K562 (cell line): ENCODE measurements around the gene YARS1. TPM values are rescaled to one million over a fixed set of nuclear protein-coding genes. Genes with fewer than 3 reads are reported as not detected.

Experiments used
- ARID3A ChIP-seq: IDR thresholded peaks from 2 replicates; pipeline ENCODE4 v1.6.1; 2012; ENCODE audit warnings: low read depth, low read length, improper control_type of control experiment, borderline replicate concordance
- COPS2 ChIP-seq: fragments of 450-650 bp; conservative IDR thresholded peaks from 2 replicates; pipeline ENCODE4 v1.6.1; 2016; ENCODE audit warnings: mild to moderate bottlenecking, moderate library complexity
- ETV6 ChIP-seq, 3 experiments: fragments of 150-350 bp in 1 of 3; sonication (generic) in 1 of 3; formaldehyde crosslinking in 1 of 3; IDR thresholded peaks; 2 replicates each; pipeline versions ENCODE4 v1.6.1 to v1.8.0; 2014 to 2022; ENCODE audit warnings: borderline replicate concordance in 2 of 3, low read depth in 2 of 3, antibody characterized with exemption in 1 of 3, low read length in 1 of 3, mild to moderate bottlenecking in 1 of 3, missing genetic modification reagents in 1 of 3
- GATAD2A ChIP-seq: fragments of 450-650 bp; IDR thresholded peaks from 2 replicates; pipeline ENCODE4 v1.6.1; 2017
- KHSRP ChIP-seq: fragments of 450-650 bp; IDR thresholded peaks from 2 replicates; pipeline ENCODE4 v1.6.1; 2017
- MCM3 ChIP-seq: fragments of 450-650 bp; IDR thresholded peaks from 2 replicates; pipeline ENCODE4 v1.6.1; 2016
- MTA1 ChIP-seq: fragments of 450-650 bp; IDR thresholded peaks from 2 replicates; pipeline ENCODE4 v1.6.1; 2017; ENCODE audit warnings: borderline replicate concordance
- MXI1 ChIP-seq: IDR thresholded peaks from 2 replicates; pipeline ENCODE4 v1.6.1; 2011; ENCODE audit warnings: low read depth, mild to moderate bottlenecking, improper control_type of control experiment, low read length
- NFATC3 ChIP-seq: fragments of 450-650 bp; IDR thresholded peaks from 2 replicates; pipeline ENCODE4 v1.6.1; 2017; ENCODE audit warnings: mild to moderate bottlenecking
- RUNX1 ChIP-seq: sonication (generic); IDR thresholded peaks from 2 replicates; pipeline ENCODE4 v1.6.1; 2016; ENCODE audit warnings: antibody characterized with exemption, low read depth
- SETDB1 ChIP-seq: IDR thresholded peaks from one replicate; pipeline ENCODE4 v1.6.1; 2012; ENCODE audit warnings: low read length, control low read depth, inconsistent platforms
- SMAD1 ChIP-seq: fragments of 150-350 bp; IDR thresholded peaks from 2 replicates; pipeline ENCODE4 v1.6.1; 2014; ENCODE audit warnings: low read length, low read depth; ENCODE audit not compliant: partially characterized antibody
- SMARCA4 ChIP-seq: fragments of 450-650 bp; IDR thresholded peaks from 2 replicates; pipeline ENCODE4 v1.6.1; 2016
- ZNF140 ChIP-seq: fragments of 250-450 bp; sonication (Bioruptor Pico); IDR thresholded peaks from 2 replicates; pipeline ENCODE4 v1.8.0; 2021; ENCODE audit warnings: moderate library complexity, mild to moderate bottlenecking, inconsistent platforms
- ZNF197 ChIP-seq: fragments of 200-800 bp; sonication (Bioruptor generic); IDR thresholded peaks from 2 replicates; pipeline ENCODE4 v1.6.1; 2016; ENCODE audit warnings: low read depth, missing genetic modification characterization, missing compliant biosample characterization
- ZNF212 ChIP-seq: fragments of 450-650 bp; formaldehyde crosslinking; IDR thresholded peaks from 2 replicates; pipeline ENCODE4 v1.4.0; 2020; ENCODE audit warnings: mild to moderate bottlenecking
- ZNF668 ChIP-seq: fragments of 250-450 bp; sonication (Bioruptor Pico); IDR thresholded peaks from 2 replicates; pipeline ENCODE4 v1.8.0; 2022; ENCODE audit warnings: mild to moderate bottlenecking, inconsistent platforms
- ZNF77 ChIP-seq: fragments of 250-450 bp; sonication (Bioruptor Pico); IDR thresholded peaks from 2 replicates; pipeline ENCODE4 v1.5.0; 2020
- polyA plus RNA-seq, 8 experiments: library from polyadenylated mRNA; depleted of rRNA in 4 of 8; stranded (reverse) in 5 of 8; unstranded in 3 of 8; fragments of >200 nt; fragmentation: Nextera tagmentation in 2 of 8; fragmentation: Illumina TruSeq in 1 of 8; extraction: Ambion mirVana in 2 of 8; extraction: Trizol in 1 of 8; gene quantifications; 2 replicates each; pipeline versions ENCODE4 v1.2.1 to v1.2.3, GENCODE V29; 2011 to 2014; ENCODE audit warnings: inconsistent platforms in 1 of 8, missing spikeins in 1 of 8
- total RNA-seq, 7 experiments: library from RNA; depleted of rRNA in 6 of 7; stranded (reverse); fragments of >200 nt in 6 of 7; fragmentation: Illumina TruSeq in 2 of 7; extraction: Trizol in 2 of 7; gene quantifications; 2 replicates each; pipeline versions ENCODE4 v1.2.1 to v1.2.3, GENCODE V29; 2011 to 2021; ENCODE audit warnings: low replicate concordance in 1 of 7
- TF ChIP-seq, protein P1 (sequence below): fragments of 450-650 bp; IDR thresholded peaks from 2 replicates; pipeline ENCODE4 v1.6.1; 2016
- TF ChIP-seq, protein P2 (sequence below), 2 experiments: fragments of 150-350 bp in 1 of 2; IDR thresholded peaks; 2 replicates each; pipeline ENCODE4 v1.6.1; 2012 to 2016; ENCODE audit warnings: low read depth in 2 of 2, low read length in 2 of 2, mild to moderate bottlenecking in 1 of 2, moderate library complexity in 1 of 2
- TF ChIP-seq, protein P3 (sequence below): sonication (generic); formaldehyde crosslinking; IDR thresholded peaks from 2 replicates; pipeline ENCODE4 v1.8.1; 2022; ENCODE audit warnings: missing genetic modification reagents

The YARS1 gene
- total and polyA plus RNA-seq, 9 of the 15 experiments (the other 6 are each of a cell fraction or from before 2014, with no cell fraction given), result 66.2 to 336 (median 201) TPM

DNA sequence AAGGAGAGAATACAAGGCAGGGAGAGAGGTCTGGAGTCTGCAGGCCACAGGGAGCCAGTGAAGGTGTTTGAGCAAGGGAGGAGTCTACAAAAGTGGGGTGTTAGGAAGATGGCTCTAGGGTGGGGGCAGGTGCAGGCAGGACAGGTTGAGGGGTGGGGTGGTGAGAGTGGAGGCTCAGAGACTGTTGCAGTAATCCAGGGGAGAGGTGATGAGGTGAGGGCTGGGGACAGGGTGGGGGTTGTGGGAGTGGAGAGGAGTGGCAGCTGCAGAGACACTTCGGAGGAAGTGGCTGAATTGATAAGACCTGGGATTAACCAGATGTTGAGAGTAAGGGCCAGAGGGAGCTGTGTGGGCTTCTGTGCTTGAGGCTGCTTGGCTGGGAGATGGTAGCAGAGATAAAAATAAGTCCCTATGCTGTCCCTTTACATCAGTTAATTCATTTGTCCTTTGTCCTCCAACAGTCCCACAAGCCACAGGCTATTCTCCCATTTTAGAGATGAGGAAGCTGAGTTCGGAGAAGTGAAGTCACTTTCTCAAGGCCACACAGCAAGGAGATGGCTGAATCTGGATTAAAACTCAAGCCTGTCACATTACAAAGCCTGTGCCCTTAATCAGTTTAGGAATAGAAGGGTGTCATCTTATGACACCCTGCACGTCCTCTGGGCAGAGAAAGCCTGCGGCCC, 59.8 kb downstream of the YARS1 start (continued):
- peak in 1 of 2 experiments; percentile 68; a peak in 1 of 4 replicates for TF ChIP-seq ETV6 (IDR thresholded peaks at IDR 0.05; ENCODE audit: borderline replicate concordance in 1 of 2, low read depth in 2 of 2, low read length in 1 of 2)
- TF ChIP-seq ETV6 (CRISPR knock-in tag; IDR thresholded peaks at IDR 0.05; ENCODE audit: borderline replicate concordance), result no peak
- TF ChIP-seq MXI1, result no peak
- no peak for TF ChIP-seq SMAD1
- TF ChIP-seq ARID3A, result peak; percentile 62; the same call in 1 of the 2 replicates
- no peak for TF ChIP-seq COPS2
- TF ChIP-seq, protein P1, sequence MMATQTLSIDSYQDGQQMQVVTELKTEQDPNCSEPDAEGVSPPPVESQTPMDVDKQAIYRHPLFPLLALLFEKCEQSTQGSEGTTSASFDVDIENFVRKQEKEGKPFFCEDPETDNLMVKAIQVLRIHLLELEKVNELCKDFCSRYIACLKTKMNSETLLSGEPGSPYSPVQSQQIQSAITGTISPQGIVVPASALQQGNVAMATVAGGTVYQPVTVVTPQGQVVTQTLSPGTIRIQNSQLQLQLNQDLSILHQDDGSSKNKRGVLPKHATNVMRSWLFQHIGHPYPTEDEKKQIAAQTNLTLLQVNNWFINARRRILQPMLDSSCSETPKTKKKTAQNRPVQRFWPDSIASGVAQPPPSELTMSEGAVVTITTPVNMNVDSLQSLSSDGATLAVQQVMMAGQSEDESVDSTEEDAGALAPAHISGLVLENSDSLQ, result peak; percentile 87
- no peak for TF ChIP-seq SETDB1
- TF ChIP-seq ZNF77 (CRISPR knock-in tag), result no peak
- peak; percentile 44; the same call in 1 of the 2 replicates for TF ChIP-seq ZNF668 (CRISPR knock-in tag)
- no peak for TF ChIP-seq ZNF140 (CRISPR knock-in tag)
- peak; percentile 63; the same call in 1 of the 2 replicates for TF ChIP-seq GATAD2A
- TF ChIP-seq RUNX1, result peak; percentile 78
- TF ChIP-seq ZNF197 (CRISPR knock-in tag), result peak; percentile 78
- TF ChIP-seq MCM3, result no peak
- TF ChIP-seq, protein P2, sequence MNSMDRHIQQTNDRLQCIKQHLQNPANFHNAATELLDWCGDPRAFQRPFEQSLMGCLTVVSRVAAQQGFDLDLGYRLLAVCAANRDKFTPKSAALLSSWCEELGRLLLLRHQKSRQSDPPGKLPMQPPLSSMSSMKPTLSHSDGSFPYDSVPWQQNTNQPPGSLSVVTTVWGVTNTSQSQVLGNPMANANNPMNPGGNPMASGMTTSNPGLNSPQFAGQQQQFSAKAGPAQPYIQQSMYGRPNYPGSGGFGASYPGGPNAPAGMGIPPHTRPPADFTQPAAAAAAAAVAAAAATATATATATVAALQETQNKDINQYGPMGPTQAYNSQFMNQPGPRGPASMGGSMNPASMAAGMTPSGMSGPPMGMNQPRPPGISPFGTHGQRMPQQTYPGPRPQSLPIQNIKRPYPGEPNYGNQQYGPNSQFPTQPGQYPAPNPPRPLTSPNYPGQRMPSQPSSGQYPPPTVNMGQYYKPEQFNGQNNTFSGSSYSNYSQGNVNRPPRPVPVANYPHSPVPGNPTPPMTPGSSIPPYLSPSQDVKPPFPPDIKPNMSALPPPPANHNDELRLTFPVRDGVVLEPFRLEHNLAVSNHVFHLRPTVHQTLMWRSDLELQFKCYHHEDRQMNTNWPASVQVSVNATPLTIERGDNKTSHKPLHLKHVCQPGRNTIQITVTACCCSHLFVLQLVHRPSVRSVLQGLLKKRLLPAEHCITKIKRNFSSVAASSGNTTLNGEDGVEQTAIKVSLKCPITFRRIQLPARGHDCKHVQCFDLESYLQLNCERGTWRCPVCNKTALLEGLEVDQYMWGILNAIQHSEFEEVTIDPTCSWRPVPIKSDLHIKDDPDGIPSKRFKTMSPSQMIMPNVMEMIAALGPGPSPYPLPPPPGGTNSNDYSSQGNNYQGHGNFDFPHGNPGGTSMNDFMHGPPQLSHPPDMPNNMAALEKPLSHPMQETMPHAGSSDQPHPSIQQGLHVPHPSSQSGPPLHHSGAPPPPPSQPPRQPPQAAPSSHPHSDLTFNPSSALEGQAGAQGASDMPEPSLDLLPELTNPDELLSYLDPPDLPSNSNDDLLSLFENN (IDR thresholded peaks at IDR 0.05; ENCODE audit: low read depth in 2 of 2, low read length in 2 of 2), result peak in 1 of 2 experiments; percentile 67; a peak in 1 of 4 replicates
- TF ChIP-seq ZNF212 (CRISPR knock-in tag), result no peak
- TF ChIP-seq KHSRP, result no peak
- TF ChIP-seq, protein P3, sequence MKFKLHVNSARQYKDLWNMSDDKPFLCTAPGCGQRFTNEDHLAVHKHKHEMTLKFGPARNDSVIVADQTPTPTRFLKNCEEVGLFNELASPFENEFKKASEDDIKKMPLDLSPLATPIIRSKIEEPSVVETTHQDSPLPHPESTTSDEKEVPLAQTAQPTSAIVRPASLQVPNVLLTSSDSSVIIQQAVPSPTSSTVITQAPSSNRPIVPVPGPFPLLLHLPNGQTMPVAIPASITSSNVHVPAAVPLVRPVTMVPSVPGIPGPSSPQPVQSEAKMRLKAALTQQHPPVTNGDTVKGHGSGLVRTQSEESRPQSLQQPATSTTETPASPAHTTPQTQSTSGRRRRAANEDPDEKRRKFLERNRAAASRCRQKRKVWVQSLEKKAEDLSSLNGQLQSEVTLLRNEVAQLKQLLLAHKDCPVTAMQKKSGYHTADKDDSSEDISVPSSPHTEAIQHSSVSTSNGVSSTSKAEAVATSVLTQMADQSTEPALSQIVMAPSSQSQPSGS (CRISPR knock-in tag), result no peak
- peak; percentile 77 for TF ChIP-seq MTA1
- no peak for TF ChIP-seq NFATC3
- peak; percentile 90 for TF ChIP-seq SMARCA4
